RWPE1 (cell line): ENCODE measurements around the gene TRUB2.
"Not testable (repeated sequence)": the region's sequence is repeated elsewhere in the genome, so short reads cannot be mapped to it uniquely, and the experiment has no call there.

ENCODE experiments used
- CTCF ChIA-PET: fragments of 350-600 bp; sonication (Branson Sonifier 250); formaldehyde crosslinking; extraction: SDS; loops from one replicate; lab custom pipeline; 2021; lab: Yijun Ruan, JAX
- POLR2A ChIA-PET: fragments of 400-600 bp; formaldehyde crosslinking; extraction: SDS; loops from one replicate; lab custom pipeline; 2020; ENCODE audit warnings: antibody characterized with exemption; ENCODE audit not compliant: low non-redundant PET; lab: Yijun Ruan, JAX
- DNase-seq: peaks from one replicate; pipeline ENCODE4 v3.0.0; 2012; ENCODE audit warnings: low spot score
- H3K27ac ChIP-seq: fragments of 450-650 bp; 2 replicates; pipeline ENCODE4 v1.5.1; 2017
- TF ChIP-seq, protein P1 (sequence below): fragments of 450-650 bp; conservative IDR thresholded peaks from 2 replicates; pipeline ENCODE4 v1.5.1; 2017; ENCODE audit warnings: low read depth, mild to moderate bottlenecking

TRUB2 gene

GRCh38 chr9:128286440-128286839, 35.8 kb downstream of the TRUB2 start:
- ChIA-PET POLR2A (interaction anchor here (0.5 to 1.2 kb wide), 2 partner anchors 8 to 11 kb away, joined by 4 read pairs; partner anchors contain the start of genes GOLGA2 and SWI5), CTCF (interaction anchor here (0.6 to 1.4 kb wide), 3 partner anchors 9 to 324 kb away, joined by 3 read pairs; no protein-coding TSS in a partner anchor)
- no peak for DNase-seq
- TF ChIP-seq, protein P1, sequence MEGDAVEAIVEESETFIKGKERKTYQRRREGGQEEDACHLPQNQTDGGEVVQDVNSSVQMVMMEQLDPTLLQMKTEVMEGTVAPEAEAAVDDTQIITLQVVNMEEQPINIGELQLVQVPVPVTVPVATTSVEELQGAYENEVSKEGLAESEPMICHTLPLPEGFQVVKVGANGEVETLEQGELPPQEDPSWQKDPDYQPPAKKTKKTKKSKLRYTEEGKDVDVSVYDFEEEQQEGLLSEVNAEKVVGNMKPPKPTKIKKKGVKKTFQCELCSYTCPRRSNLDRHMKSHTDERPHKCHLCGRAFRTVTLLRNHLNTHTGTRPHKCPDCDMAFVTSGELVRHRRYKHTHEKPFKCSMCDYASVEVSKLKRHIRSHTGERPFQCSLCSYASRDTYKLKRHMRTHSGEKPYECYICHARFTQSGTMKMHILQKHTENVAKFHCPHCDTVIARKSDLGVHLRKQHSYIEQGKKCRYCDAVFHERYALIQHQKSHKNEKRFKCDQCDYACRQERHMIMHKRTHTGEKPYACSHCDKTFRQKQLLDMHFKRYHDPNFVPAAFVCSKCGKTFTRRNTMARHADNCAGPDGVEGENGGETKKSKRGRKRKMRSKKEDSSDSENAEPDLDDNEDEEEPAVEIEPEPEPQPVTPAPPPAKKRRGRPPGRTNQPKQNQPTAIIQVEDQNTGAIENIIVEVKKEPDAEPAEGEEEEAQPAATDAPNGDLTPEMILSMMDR: no peak
- peak overlapping the region; percentile 12; the same call in 1 of the 2 replicates for H3K27ac ChIP-seq

GRCh38 chr9:128285033-128285784, 37.0 kb downstream of the TRUB2 start:
- TF ChIP-seq, protein P1: no peak
- no peak for DNase-seq
- POLR2A ChIA-PET: no interaction called here
- peak overlapping the region; percentile 12; the same call in 1 of the 2 replicates for H3K27ac ChIP-seq
- CTCF ChIA-PET: interaction anchor here (0.5 to 1.4 kb wide), 6 partner anchors 12 to 250 kb away, joined by 3 to 4 read pairs (median 3); no protein-coding TSS in a partner anchor

- DNase-seq: no peak
- peak overlapping the region; percentile 1; the same call in 1 of the 2 replicates for H3K27ac ChIP-seq
- ChIA-PET CTCF (no interaction called here), POLR2A (no interaction called here)
- TF ChIP-seq, protein P1: no peak
Observed at GRCh38 chr9:128282500-128282899, 39.7 kb downstream of the TRUB2 start.

DNA sequence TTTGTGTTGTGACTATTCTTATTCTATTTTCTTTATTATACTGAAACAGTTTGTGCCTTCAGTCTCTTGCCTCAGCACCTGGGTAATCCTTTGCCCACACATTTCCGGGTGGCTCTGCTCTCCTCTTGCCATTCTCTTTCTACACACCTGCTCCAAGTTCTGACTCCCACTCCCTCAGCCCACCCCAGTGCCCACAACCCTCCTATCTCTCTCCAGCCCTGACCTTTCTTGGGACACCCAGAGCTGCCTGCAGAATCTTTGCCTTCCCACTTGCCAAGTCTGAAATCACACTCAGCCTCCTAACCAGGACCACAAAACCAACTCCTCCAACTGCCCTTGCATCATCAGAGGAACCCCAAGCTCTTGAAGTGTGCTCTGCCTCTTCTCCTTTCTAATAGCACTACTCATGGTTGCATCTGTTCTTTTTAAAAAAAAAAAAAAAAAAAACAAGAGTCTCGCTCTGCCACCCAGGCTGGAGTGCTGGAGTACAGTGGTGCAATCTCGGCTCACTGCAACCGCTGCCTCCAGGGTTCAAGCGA, 42.1 kb downstream of the TRUB2 start:
- peak overlapping the region; percentile 33 for H3K27ac ChIP-seq
- no peak for DNase-seq
- TF ChIP-seq, protein P1: no peak
- ChIA-PET POLR2A (no interaction called here), CTCF (no interaction called here)

GRCh38 chr9:128279088-128280073, 42.9 kb downstream of the TRUB2 start:
- CTCF ChIA-PET, POLR2A ChIA-PET, DNase-seq: not testable (repeated sequence)
- peak overlapping the region; percentile 33 for H3K27ac ChIP-seq

DNA sequence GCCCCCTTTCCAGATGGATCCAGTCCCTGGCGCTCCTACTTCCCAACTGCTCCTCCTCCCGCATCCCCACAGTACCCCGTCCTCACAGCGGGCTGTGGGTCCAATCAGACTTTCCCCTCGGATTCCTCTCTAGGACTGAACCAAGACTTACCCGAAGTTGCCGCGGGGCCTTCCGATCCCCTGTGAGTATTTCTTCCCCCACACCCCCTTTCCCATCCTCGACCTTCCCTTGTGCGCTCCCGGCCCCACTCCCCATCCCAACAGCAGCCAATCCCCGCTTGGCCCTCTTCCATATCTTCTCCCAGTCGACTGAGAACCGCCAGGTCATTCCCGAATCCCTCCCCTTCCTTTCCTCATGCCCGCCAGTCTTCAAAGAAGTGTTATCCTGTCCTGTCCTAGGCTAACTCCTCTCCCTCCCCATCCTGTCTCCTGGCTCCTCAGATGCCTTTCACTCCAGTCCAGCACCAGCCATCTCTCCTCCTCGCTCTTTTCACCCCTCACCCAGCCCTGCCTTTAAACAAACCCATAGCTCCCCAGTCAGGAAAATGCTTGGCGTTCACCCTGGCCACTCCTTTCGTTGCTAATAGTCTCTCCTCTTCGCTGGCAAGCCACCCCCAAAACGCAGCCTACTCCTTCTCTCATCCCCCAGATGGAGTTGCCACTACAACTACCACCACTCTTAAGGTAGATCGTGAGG, 45.5 kb downstream of the TRUB2 start:
- DNase-seq: peak; percentile 78
- H3K27ac ChIP-seq: peak overlapping the region; percentile 81
- ChIA-PET POLR2A (interaction anchor here (0.6 to 1.0 kb wide), 5 partner anchors 16 to 592 kb away, joined by 3 to 4 read pairs (median 3); partner anchors contain the start of gene CERCAM), CTCF (interaction anchor here (0.5 to 1.5 kb wide), 3 partner anchors 57 to 1559 kb away, joined by 3 to 5 read pairs (median 3); no protein-coding TSS in a partner anchor)
- TF ChIP-seq, protein P1: no peak
